DOHH2 (cell line): ENCODE measurements around the gene GPR161.

ENCODE experiments used
- CTCF ChIP-seq: fragments of 200-600 bp; sonication (generic); IDR thresholded peaks from one replicate; pipeline ENCODE4 v1.5.1; 2014; ENCODE audit warnings: antibody characterized with exemption, mild to moderate bottlenecking, low read depth, low read length; ENCODE audit not compliant: poor library complexity, severe bottlenecking
- EZH2phosphoT487 ChIP-seq: fragments of 200-600 bp; sonication (generic); IDR thresholded peaks from 2 replicates; pipeline ENCODE4 v1.6.1; 2017; ENCODE audit warnings: borderline replicate concordance, mild to moderate bottlenecking, antibody characterized with exemption, low read length, moderate library complexity, mixed read lengths

- TF ChIP-seq CTCF (no peak), EZH2phosphoT487 (no peak)
Measured at GRCh38 chr1:168092566-168093355, 44.0 kb downstream of the GPR161 start.
